VCaP (cell line): ENCODE results near the gene HAPLN2.
A peak's percentile ranks its signal among the peaks of the same experiment; 100 is the strongest.

ENCODE experiments used
- H3K27ac ChIP-seq: fragments of 450-650 bp; 2 replicates; pipeline ENCODE4 v1.5.1; 2017
- CTCF ChIP-seq: fragments of 450-650 bp; conservative IDR thresholded peaks from 2 replicates; pipeline ENCODE4 v1.5.1; 2017; ENCODE audit warnings: mild to moderate bottlenecking, moderate library complexity

The HAPLN2 gene

GRCh38 chr1:156612666-156613065, 6.5 kb upstream of the HAPLN2 start:
- TF ChIP-seq CTCF: no peak
- H3K27ac ChIP-seq: peak overlapping the region; percentile 94

- H3K27ac ChIP-seq: peak overlapping the region; percentile 94
- TF ChIP-seq CTCF: no peak
Observed at GRCh38 chr1:156615946-156616345, 3.3 kb upstream of the HAPLN2 start.

DNA sequence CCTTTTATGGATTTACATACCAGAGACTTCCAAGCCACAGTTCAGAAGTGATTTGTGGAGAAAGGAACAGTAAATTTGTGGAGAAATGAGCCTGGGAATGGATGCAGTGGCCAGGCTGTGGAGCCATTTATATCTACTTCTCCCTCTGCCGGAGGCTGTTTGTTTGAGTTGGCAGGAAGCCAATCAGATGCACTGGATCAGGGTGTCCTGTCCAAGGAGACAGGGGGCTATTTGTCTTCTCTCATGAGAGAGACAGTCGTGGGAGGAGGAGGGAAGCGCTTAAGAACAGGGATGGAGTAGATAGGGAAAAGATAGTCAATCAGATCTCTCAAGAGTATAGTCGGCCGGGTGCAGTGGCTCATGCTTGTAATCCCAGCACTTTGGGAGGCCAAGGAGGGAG, 2.8 kb upstream of the HAPLN2 start:
- H3K27ac ChIP-seq: peak overlapping the region; percentile 94
- no peak for TF ChIP-seq CTCF

GRCh38 chr1:156619582-156619955, 354 bp downstream of the HAPLN2 start:
- TF ChIP-seq CTCF: 0 out of 2 replicates have a peak, but pooled peaks have one; percentile 3

GRCh38 chr1:156622581-156623297, 3.5 kb downstream of the HAPLN2 start:
- TF ChIP-seq CTCF: no peak
- H3K27ac ChIP-seq: no peak overlapping the region

More at GRCh38 chr1:156619582-156619955, 354 bp downstream of the HAPLN2 start:
- H3K27ac ChIP-seq: no peak overlapping the region

- peak; percentile 62 for TF ChIP-seq CTCF
- peak overlapping the region; percentile 35; the same call in 1 of the 2 replicates for H3K27ac ChIP-seq
Observed at GRCh38 chr1:156623946-156624813, 5.0 kb downstream of the HAPLN2 start.

GRCh38 chr1:156624814-156625435, 5.7 kb downstream of the HAPLN2 start:
- no peak overlapping the region; the same call in 1 of the 2 replicates for H3K27ac ChIP-seq
- TF ChIP-seq CTCF: no peak
